Measurements from ENCODE around the gene SMARCA4.
"Not testable (repeated sequence)": the region's sequence is repeated elsewhere in the genome, so short reads cannot be mapped to it uniquely, and the experiment has no call there.

Gene SMARCA4

DNA sequence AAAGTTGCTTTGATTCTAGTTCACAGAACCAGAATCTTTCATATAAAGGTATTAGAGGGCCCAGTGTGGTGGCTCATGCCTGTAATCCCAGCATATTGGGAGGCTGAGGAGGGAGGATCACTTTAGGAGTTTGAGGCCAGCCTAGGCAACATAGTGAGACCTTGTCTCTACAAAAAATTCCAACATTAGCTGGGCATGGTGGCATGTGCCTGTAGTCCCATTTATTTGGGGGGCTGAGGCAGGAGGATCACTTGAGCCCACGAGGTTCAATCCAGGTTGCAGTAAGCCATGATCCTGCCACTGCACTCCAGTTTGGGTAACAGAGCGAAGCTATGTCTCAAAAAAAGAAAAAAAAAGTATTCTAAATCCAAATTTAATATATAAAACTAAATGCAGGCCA is 137.5 kb downstream of the SMARCA4 start:
- DNase-seq (ENCODE audit: low read depth in 2 of 2), result no peak

DNA sequence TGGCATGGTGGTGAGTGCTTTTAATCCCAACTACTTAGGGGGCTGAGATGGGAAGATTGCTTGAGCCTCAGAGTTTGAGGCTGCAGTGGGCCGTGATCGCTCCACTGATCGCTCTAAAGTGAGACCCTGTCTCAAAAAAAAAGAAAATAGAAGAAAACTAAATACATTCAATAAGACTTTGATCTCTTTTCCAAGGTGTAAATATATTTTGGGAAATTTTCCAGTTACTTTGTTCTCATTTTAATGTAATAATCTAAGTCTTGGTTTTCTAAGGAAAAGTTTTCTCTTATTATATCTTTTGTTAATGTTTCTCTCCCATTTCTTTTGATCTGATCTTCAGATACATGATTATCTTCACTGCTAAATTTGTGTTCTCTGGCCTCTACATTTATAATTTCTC is 138.0 kb downstream of the SMARCA4 start:
- no peak for DNase-seq (ENCODE audit: low read depth in 2 of 2)

DNA sequence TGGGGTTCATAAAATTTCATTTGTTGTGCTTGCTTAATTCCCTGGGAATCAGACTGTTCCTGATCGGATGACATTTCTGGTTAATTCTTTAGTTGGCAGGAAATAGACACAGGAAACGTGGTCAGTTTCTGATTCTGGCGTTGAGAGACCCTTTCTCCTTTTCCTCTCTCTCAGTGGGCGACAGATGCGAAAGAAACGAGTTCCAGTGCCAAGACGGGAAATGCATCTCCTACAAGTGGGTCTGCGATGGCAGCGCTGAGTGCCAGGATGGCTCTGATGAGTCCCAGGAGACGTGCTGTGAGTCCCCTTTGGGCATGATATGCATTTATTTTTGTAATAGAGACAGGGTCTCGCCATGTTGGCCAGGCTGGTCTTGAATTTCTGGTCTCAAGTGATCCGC is 139.2 kb downstream of the SMARCA4 start:
- no peak for DNase-seq (ENCODE audit: low read depth in 2 of 2)

DNA sequence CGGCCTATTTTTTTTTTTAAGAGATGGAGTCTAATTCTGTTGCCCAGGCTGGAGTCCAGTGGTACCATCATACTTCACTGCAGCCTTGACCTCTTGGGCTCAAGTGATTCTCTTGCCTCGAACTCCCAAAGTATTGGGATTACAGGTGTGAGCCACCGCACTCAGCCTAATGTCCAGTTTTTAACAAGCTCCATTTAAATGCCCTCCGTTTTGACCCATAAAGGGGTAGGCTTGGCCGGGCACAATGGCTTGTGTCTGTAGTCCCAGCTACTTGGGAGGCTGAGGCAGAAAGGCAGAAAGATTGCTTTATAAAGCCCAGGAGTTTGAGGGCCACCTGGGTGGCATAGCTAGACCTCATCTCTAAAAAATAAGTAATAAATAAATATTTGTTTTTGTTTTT is 140.2 kb downstream of the SMARCA4 start:
- DNase-seq (ENCODE audit: low read depth in 2 of 2), result no peak

DNA sequence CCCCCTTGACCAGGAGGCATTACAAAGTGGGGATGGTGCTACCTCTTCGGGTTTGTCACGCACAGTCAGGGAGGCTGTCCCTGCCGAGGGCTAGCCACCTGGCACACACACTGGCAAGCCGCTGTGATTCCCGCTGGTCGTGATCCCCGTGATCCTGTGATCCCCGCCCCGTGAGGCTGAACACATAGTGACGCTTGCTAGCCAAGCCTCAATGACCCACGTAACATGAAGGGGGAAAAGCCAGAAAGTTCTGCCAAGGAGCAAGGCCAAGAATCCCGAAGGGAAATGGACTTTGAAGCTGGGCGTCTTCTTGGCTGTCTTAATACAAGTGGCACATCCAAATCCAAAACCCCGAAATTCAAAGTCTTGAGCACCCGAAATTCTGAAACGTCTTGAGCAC is 142.1 kb downstream of the SMARCA4 start:
- no peak for DNase-seq (ENCODE audit: low read depth in 2 of 2)

DNA sequence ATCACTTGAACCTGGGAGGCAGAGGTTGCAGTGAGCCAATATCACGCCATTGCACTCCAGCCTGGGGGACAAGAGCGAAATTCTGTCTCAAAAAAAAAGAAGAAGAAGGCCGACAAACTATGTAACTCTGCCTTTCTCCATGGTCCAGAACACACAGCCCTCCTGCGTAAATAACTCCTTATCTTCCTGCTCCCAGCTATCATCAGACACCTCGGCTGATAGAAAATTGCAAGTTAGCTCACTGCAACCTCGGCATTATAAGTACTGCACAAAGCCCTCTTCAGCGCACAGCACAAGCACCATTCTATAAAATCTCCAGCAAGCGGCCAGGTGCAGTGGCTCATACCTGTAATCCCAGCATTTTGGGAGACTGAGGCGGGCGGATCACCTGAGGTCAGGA is 142.8 kb downstream of the SMARCA4 start:
- not testable (repeated sequence) for DNase-seq (ENCODE audit: low read depth in 2 of 2)

DNA sequence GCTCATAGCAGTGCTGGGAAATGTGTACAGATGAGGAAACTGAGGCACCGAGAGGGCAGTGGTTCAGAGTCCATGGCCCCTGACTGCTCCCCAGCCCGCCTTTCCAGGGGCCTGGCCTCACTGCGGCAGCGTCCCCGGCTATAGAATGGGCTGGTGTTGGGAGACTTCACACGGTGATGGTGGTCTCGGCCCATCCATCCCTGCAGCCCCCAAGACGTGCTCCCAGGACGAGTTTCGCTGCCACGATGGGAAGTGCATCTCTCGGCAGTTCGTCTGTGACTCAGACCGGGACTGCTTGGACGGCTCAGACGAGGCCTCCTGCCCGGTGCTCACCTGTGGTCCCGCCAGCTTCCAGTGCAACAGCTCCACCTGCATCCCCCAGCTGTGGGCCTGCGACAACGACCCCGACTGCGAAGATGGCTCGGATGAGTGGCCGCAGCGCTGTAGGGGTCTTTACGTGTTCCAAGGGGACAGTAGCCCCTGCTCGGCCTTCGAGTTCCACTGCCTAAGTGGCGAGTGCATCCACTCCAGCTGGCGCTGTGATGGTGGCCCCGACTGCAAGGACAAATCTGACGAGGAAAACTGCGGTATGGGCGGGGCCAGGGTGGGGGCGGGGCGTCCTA is 144.3 kb downstream of the SMARCA4 start:
- DNase-seq (ENCODE audit: low read depth in 2 of 2), result no peak

DNA sequence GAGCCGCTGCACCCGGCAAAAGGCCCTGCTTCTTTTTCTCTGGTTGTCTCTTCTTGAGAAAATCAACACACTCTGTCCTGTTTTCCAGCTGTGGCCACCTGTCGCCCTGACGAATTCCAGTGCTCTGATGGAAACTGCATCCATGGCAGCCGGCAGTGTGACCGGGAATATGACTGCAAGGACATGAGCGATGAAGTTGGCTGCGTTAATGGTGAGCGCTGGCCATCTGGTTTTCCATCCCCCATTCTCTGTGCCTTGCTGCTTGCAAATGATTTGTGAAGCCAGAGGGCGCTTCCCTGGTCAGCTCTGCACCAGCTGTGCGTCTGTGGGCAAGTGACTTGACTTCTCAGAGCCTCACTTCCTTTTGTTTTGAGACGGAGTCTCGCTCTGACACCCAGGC is 145.6 kb downstream of the SMARCA4 start:
- DNase-seq (ENCODE audit: low read depth in 2 of 2), result no peak

DNA sequence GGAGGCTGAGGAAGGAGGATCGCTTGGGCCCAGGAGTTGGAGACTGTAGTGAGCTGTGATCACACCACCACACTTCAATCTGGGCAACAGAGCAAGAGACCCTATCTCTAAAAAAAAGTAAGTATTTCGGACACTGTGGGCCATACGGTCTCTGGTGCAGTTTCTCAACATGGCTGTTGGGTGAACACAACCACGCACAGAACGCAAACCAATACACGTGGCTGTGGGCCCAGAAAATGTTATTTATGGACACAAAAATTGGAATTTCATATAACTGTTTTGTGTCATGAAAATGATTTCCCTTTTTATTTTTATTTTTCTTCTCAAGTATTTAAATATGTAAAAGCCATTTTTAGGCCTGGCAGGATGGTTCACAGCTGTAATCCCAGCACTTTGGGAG is 147.9 kb downstream of the SMARCA4 start:
- DNase-seq (ENCODE audit: low read depth in 2 of 2), result no peak

DNA sequence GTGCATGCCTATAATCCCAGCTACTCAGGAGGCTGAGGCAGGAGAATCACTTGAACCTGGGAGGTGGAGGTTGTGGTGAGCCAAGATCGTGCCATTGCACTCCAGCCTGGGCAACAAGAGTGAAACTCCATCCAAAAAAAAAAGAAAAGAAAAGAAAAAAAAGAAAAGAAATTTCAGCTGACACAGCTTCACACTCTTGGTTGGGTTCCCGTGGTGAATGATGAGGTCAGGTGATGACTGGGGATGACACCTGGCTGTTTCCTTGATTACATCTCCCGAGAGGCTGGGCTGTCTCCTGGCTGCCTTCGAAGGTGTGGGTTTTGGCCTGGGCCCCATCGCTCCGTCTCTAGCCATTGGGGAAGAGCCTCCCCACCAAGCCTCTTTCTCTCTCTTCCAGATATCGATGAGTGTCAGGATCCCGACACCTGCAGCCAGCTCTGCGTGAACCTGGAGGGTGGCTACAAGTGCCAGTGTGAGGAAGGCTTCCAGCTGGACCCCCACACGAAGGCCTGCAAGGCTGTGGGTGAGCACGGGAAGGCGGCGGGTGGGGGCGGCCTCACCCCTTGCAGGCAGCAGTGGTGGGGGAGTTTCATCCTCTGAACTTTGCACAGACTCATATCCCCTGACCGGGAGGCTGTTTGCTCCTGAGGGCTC is 150.4 kb downstream of the SMARCA4 start:
- DNase-seq (ENCODE audit: low read depth in 2 of 2), result no peak

DNA sequence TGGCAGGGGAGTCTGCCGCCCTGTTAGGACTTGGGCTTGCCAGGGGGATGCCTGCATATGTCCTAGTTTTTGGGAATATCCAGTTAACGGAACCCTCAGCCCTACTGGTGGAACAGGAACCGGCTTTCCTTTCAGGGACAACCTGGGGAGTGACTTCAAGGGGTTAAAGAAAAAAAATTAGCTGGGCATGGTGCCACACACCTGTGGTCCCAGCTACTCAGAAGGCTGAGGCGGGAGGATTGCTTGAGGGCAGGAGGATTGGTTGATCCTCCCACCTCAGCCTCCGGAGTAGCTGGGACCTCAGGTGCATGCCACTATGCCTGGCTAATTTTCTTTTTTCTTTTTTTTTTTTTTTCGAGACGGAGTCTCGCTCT is 150.9 kb downstream of the SMARCA4 start:
- DNase-seq (ENCODE audit: low read depth in 2 of 2), result no peak
